ENCODE results near the gene CCR7. TPM values are rescaled to one million over a fixed set of nuclear protein-coding genes. Genes with fewer than 3 reads are reported as not detected.

Gene CCR7, protein sequence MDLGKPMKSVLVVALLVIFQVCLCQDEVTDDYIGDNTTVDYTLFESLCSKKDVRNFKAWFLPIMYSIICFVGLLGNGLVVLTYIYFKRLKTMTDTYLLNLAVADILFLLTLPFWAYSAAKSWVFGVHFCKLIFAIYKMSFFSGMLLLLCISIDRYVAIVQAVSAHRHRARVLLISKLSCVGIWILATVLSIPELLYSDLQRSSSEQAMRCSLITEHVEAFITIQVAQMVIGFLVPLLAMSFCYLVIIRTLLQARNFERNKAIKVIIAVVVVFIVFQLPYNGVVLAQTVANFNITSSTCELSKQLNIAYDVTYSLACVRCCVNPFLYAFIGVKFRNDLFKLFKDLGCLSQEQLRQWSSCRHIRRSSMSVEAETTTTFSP
- total RNA-seq: 100 to 1,000 TPM; 171 to 173 TPM

DNA sequence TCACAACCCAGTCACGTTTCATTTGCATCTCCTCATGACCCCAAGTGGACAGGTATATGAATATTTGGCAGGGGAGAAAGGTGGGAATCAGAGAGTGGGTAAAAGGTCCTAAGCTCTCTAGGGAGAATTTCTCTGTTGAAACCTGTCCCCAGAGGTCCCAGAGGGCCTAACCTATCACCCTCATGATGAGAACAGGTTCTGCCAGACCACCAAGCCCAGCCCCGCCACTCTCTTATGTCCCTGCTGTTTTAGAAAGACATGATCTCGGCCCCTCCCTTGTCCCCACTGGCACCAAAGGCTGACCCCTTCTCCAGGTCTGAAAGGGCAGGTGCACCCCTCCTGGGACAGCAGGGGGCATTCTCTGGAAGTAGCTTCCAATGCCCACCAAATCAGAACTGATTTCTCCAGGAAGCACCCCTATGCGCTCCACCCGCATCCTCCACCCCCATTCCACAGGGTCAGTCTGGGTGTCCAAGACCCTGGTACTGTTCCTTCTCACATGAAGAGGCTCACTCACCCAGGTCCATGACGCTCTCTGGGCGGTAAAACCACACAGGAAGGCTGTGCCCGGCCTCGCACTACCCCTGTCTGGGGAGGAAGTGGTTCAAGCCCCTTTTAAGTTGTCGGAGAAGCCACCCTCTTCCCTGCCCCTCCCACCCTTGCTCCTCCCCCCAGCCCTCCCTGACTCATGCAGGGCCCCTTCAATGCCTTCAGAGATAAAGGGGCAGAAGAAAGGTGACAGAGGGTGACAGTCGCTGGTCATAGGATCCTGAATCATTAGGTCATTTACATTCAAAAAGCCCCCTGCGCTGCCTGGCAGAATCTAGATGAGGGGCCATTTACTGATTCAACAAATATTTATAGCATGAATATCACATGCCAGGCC, at the start of gene CCR7:
Gene CCR7 (minus strand): TSS at position 590 of the 886 bp plus-strand sequence. CDS start 63 bp downstream, at position 527.
- H3K36me3 Mint-ChIP-seq (ENCODE audit: low read depth): peaks cover 62% of the 10 kb centered on the region
- DNase-seq: peak; percentile 92
- CTCF ChIA-PET: interaction anchor here (0.7 to 21.1 kb wide), 8 partner anchors 12 to 82 kb away, joined by 3 to 618 read pairs (median 50); partner anchors contain the start of gene SMARCE1
- H3K4me1 Mint-ChIP-seq (ENCODE audit: low read depth): peaks cover 64% of the 10 kb centered on the region
- peak within 1 kb of the TSS; percentile 93 for H3K27ac Mint-ChIP-seq
- H3K27me3 Mint-ChIP-seq (ENCODE audit: low read depth): no peaks in the 10 kb centered on the region
- peak within 1 kb of the TSS; percentile 86 for H3K4me3 Mint-ChIP-seq
- peak; percentile 45 for ATAC-seq
- H3K9me3 Mint-ChIP-seq (ENCODE audit: insufficient read depth): peaks cover 6% of the 10 kb centered on the region
- POLR2A ChIA-PET: interaction anchor here (0.7 to 20.0 kb wide), 13 partner anchors 10 to 1123 kb away, joined by 3 to 454 read pairs (median 8); partner anchors contain the start of genes SMARCE1 and TOP2A

DNA sequence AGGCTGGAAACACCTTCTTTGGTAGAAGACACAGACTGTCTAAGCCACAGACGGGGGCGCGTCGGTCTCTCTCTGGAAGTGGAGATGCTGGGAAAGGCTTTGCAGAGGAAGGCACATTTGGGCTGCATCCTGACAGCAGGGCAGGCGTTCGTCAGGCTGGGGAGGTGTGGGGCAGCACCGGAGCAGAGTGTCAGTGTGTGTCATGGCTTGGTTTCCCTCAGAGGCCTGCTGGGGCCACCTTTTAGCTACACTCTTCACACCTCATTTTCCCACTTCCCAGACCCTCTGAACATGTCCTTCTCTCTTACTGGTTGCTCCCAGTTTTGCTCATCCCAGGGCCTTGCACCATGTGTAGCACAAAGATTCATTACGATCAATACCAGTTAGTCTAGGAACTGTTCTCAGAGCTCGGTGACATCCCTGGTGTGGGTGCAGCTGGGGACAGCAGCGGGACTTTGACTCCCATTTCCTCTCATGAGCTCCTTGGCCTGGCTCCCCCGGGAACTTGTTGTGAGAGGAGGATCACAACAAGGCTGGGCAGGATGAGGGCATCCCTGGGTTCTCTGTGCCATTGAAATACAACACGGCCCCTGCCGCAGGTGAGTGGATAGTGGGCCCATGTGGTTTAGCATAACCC, 49.3 kb upstream of the CCR7 start:
- Mint-ChIP-seq H3K27me3 (ENCODE audit: low read depth) (no peaks in the 10 kb centered on the region), H3K4me3 (no peak overlapping the region), H3K27ac (peak overlapping the region; percentile 85), H3K9me3 (ENCODE audit: insufficient read depth) (no peaks in the 10 kb centered on the region), H3K36me3 (ENCODE audit: low read depth) (no peaks in the 10 kb centered on the region), H3K4me1 (ENCODE audit: low read depth) (peaks cover 88% of the 10 kb centered on the region)
- ATAC-seq (no peak), DNase-seq (no peak)
- ChIA-PET CTCF (interaction anchor here (0.8 to 13.6 kb wide), 21 partner anchors 7 to 1048 kb away, joined by 3 to 313 read pairs (median 6); partner anchors contain the start of genes CCR7 and SMARCE1), POLR2A (interaction anchor here (0.9 to 19.7 kb wide), 6 partner anchors 10 to 58 kb away, joined by 3 to 454 read pairs (median 10); partner anchors contain the start of genes CCR7 and SMARCE1)

DNA sequence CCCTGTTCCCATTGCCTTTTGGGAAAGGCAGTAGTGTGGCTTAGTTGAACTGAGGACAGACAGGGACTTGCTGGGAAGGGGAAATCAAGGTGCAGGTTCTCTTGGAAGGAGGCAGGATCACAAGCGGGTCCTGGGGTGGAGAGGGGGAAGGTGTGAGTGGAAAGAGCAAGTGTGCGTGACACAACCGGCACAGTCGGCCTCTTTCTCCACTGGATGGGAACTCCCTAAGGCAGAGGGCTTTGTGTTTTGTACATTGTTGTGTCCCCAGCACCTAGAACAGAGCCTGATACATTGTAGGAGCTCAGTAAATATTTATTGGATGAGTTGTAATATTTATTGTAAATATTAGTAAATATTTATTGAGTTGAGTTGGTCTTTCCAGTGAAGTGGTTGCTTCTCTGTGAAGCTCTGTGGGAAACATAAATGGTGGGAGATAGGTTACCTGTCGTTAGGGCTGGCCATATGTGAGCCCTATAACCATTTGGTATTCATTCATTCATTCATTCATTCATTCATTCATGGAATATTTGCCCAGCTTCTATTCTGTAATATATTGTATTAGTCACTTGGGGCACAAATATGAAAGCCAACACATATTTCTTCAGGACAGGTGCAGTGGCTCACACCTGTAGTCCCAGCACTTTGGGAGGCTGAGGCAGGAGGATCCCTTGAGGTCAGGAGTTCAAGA, 48.3 kb upstream of the CCR7 start:
- ATAC-seq: no peak
- peak overlapping the region; percentile 91 for H3K27ac Mint-ChIP-seq
- H3K36me3 Mint-ChIP-seq (ENCODE audit: low read depth): no peaks in the 10 kb centered on the region
- CTCF ChIA-PET: interaction anchor here (0.9 to 13.6 kb wide), 6 partner anchors 10 to 1049 kb away, joined by 3 to 313 read pairs (median 22); partner anchors contain the start of gene CCR7
- DNase-seq: peak; percentile 22
- no peaks in the 10 kb centered on the region for H3K27me3 Mint-ChIP-seq (ENCODE audit: low read depth)
- peaks cover 90% of the 10 kb centered on the region for H3K4me1 Mint-ChIP-seq (ENCODE audit: low read depth)
- peak overlapping the region; percentile 58 for H3K4me3 Mint-ChIP-seq
- H3K9me3 Mint-ChIP-seq (ENCODE audit: insufficient read depth): no peaks in the 10 kb centered on the region
- POLR2A ChIA-PET: interaction anchor here (1.0 to 19.7 kb wide), 5 partner anchors 10 to 57 kb away, joined by 3 to 454 read pairs (median 12); partner anchors contain the start of genes CCR7 and SMARCE1

DNA sequence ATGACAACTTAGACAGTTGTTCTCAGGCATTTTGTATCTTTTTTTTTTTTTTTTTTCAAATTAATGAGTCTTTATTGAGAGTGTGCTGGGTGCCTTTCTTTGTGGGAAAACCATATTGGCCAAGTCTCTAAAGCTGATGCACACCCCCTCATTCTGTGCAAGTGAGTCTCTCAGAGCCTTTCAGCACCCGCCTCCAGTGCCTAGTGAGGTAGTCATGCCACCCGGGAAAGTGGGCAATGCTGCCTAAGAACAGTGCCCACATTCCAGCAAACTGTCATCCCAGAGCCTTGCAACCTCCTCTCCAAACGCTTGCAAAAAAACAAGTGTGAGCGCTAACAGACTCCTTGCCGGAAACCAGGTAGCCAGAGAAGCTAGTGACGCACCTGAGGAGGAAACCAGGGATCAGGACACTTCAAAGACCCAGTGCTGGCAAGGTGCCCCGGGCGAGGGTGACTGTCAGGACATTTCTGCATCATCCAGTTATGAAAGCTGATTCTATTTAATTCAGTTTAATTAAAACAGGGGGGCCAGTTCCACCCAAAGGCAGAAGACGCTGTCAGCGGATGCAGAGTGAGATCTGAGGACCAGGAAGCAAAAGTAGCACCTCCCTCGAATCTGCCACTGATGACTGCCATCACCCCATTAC, 47.5 kb upstream of the CCR7 start:
- ChIA-PET CTCF (interaction anchor here (0.9 to 13.6 kb wide), 4 partner anchors 9 to 54 kb away, joined by 3 to 313 read pairs (median 39); partner anchors contain the start of gene CCR7), POLR2A (interaction anchor here (1.0 to 19.7 kb wide), 5 partner anchors 9 to 56 kb away, joined by 3 to 454 read pairs (median 10); partner anchors contain the start of genes CCR7 and SMARCE1)
- Mint-ChIP-seq H3K4me1 (ENCODE audit: low read depth) (peaks cover 96% of the 10 kb centered on the region), H3K36me3 (ENCODE audit: low read depth) (no peaks in the 10 kb centered on the region), H3K9me3 (ENCODE audit: insufficient read depth) (no peaks in the 10 kb centered on the region), H3K4me3 (peak overlapping the region; percentile 58), H3K27me3 (ENCODE audit: low read depth) (no peaks in the 10 kb centered on the region), H3K27ac (peak overlapping the region; percentile 91)
- ATAC-seq: peak; percentile 30
- peak; percentile 66 for DNase-seq

GRCh38 chr17:40611840-40612474, 46.7 kb upstream of the CCR7 start:
- Mint-ChIP-seq H3K4me3 (no peak overlapping the region), H3K36me3 (ENCODE audit: low read depth) (no peaks in the 10 kb centered on the region)

GRCh38 chr17:40610359-40610758, 45.1 kb upstream of the CCR7 start:
- DNase-seq (no peak), ATAC-seq (no peak)
- Mint-ChIP-seq H3K4me3 (no peak overlapping the region), H3K4me1 (ENCODE audit: low read depth) (peaks cover 96% of the 10 kb centered on the region), H3K27ac (peak overlapping the region; percentile 66), H3K27me3 (ENCODE audit: low read depth) (no peaks in the 10 kb centered on the region), H3K36me3 (ENCODE audit: low read depth) (no peaks in the 10 kb centered on the region), H3K9me3 (ENCODE audit: insufficient read depth) (no peaks in the 10 kb centered on the region)
- POLR2A ChIA-PET: interaction anchor here (0.9 to 19.7 kb wide), 3 partner anchors 12 to 54 kb away, joined by 3 to 454 read pairs (median 3); partner anchors contain the start of gene CCR7
- CTCF ChIA-PET: interaction anchor here (0.9 to 13.6 kb wide), 5 partner anchors 10 to 52 kb away, joined by 3 to 313 read pairs (median 7); partner anchors contain the start of gene CCR7

More at GRCh38 chr17:40611840-40612474, 46.7 kb upstream of the CCR7 start:
- ChIA-PET POLR2A (interaction anchor here (1.2 to 19.7 kb wide), 2 partner anchors 35 to 55 kb away, joined by 3 to 454 read pairs; partner anchors contain the start of gene CCR7), CTCF (interaction anchor here (1.3 to 13.6 kb wide), 6 partner anchors 8 to 53 kb away, joined by 3 to 313 read pairs (median 31); partner anchors contain the start of gene CCR7)
- no peak for DNase-seq
- no peaks in the 10 kb centered on the region for H3K9me3 Mint-ChIP-seq (ENCODE audit: insufficient read depth)
- no peak for ATAC-seq
- no peaks in the 10 kb centered on the region for H3K27me3 Mint-ChIP-seq (ENCODE audit: low read depth)
- H3K4me1 Mint-ChIP-seq (ENCODE audit: low read depth): peaks cover 96% of the 10 kb centered on the region
- peak overlapping the region; percentile 70 for H3K27ac Mint-ChIP-seq

- POLR2A ChIA-PET: interaction anchor here (1.0 to 19.7 kb wide), 6 partner anchors 11 to 51 kb away, joined by 3 to 454 read pairs (median 5); partner anchors contain the start of gene CCR7
- ATAC-seq (peak; percentile 73), DNase-seq (peak; percentile 59)
- Mint-ChIP-seq H3K27ac (peak overlapping the region; percentile 88), H3K4me1 (ENCODE audit: low read depth) (peaks cover 98% of the 10 kb centered on the region), H3K36me3 (ENCODE audit: low read depth) (peaks cover 4% of the 10 kb centered on the region), H3K4me3 (peak overlapping the region; percentile 44), H3K27me3 (ENCODE audit: low read depth) (no peaks in the 10 kb centered on the region), H3K9me3 (ENCODE audit: insufficient read depth) (no peaks in the 10 kb centered on the region)
- CTCF ChIA-PET: interaction anchor here (1.4 to 5.2 kb wide), 5 partner anchors 9 to 68 kb away, joined by 4 to 31 read pairs (median 6); no protein-coding TSS in a partner anchor
Measured at GRCh38 chr17:40608061-40608581, 42.8 kb upstream of the CCR7 start.

- ChIA-PET POLR2A (interaction anchor here (0.9 to 19.7 kb wide), 8 partner anchors 10 to 66 kb away, joined by 3 to 454 read pairs (median 4); partner anchors contain the start of gene CCR7), CTCF (interaction anchor here (0.7 to 5.2 kb wide), 7 partner anchors 8 to 67 kb away, joined by 3 to 31 read pairs (median 4); partner anchors contain the start of gene CCR7)
- H3K27me3 Mint-ChIP-seq (ENCODE audit: low read depth): no peaks in the 10 kb centered on the region
- DNase-seq (peak; percentile 71), ATAC-seq (peak; percentile 34)
- peak overlapping the region; percentile 88 for H3K27ac Mint-ChIP-seq
- no peaks in the 10 kb centered on the region for H3K9me3 Mint-ChIP-seq (ENCODE audit: insufficient read depth)
- peak overlapping the region; percentile 44 for H3K4me3 Mint-ChIP-seq
- peaks cover 4% of the 10 kb centered on the region for H3K36me3 Mint-ChIP-seq (ENCODE audit: low read depth)
- H3K4me1 Mint-ChIP-seq (ENCODE audit: low read depth): peaks cover 98% of the 10 kb centered on the region
Measured at GRCh38 chr17:40607641-40608040, 42.4 kb upstream of the CCR7 start.
